Activated T-cell treated with anti-CD3 and anti-CD28 coated beads, Interleukin-2, amount 50 U/mL, for 4 hours (primary cell): ENCODE measurements around the gene GRIA1. TPM values are rescaled to one million over a fixed set of nuclear protein-coding genes. Genes with fewer than 3 reads are reported as not detected.

Source experiments
- ATAC-seq, 2 donors: fragments of 200-7000 bp; cut with Tn5 transposase; one replicate each; pipeline ENCODE4 v1.10.0; 2021
- DNase-seq: peaks from one replicate; pipeline ENCODE4 v3.0.0-alpha.2; 2020
- H3K27me3 Mint-ChIP-seq: one replicate; pipeline ENCODE4 v1.8.0; 2021; ENCODE audit warnings: low read depth, mixed read lengths
- H3K36me3 Mint-ChIP-seq: one replicate; pipeline ENCODE4 v1.8.0; 2022; ENCODE audit warnings: mixed read lengths; ENCODE audit not compliant: insufficient read depth
- H3K4me1 Mint-ChIP-seq: one replicate; pipeline ENCODE4 v1.8.0; 2021; ENCODE audit warnings: low read depth, mixed read lengths
- H3K4me3 Mint-ChIP-seq: one replicate; pipeline ENCODE4 v1.8.0; 2021; ENCODE audit warnings: mild to moderate bottlenecking, moderate library complexity, mixed read lengths
- H3K9me3 Mint-ChIP-seq: one replicate; pipeline ENCODE4 v1.8.0; 2021; ENCODE audit warnings: mixed read lengths
- total RNA-seq, 3 donors: library from RNA; stranded (reverse); gene quantifications; one replicate each; pipeline ENCODE4 v1.2.1, GENCODE V29; 2021

Gene GRIA1
- total RNA-seq, 3 donors from 2014 or later: not detected

GRCh38 chr5:153748823-153749222 is 258.4 kb downstream of the GRIA1 start:
- ATAC-seq (no peak), DNase-seq (no peak)
- Mint-ChIP-seq H3K9me3 (no peaks in the 10 kb centered on the region), H3K4me3 (no peak overlapping the region), H3K27me3 (peaks cover 5% of the 10 kb centered on the region), H3K36me3 (no peaks in the 10 kb centered on the region), H3K4me1 (no peaks in the 10 kb centered on the region)

DNA sequence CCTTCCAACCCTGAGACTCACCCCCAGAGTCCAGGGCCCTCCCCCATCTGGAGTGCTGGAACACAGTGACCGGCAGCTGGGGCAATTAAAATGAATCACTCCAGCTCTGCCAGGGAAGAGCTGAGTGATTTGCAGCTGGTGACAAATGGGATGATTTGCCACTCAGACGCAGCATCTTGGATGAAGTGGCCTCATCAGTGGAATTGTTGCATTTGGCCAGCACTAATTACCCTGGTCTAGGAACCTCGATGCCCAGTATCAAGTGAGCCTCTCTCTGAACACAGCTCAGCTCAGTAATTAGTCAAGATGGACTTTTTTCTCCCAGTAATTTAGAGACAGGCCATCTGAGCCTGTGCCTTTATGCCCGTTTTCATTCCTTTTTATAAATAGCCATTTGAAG is 259.5 kb downstream of the GRIA1 start:
- Mint-ChIP-seq H3K36me3 (no peaks in the 10 kb centered on the region), H3K4me1 (no peaks in the 10 kb centered on the region), H3K9me3 (no peaks in the 10 kb centered on the region), H3K27me3 (peaks cover 5% of the 10 kb centered on the region), H3K4me3 (no peak overlapping the region)
- no peak for ATAC-seq
- DNase-seq: no peak

- Mint-ChIP-seq H3K4me1 (no peaks in the 10 kb centered on the region), H3K27me3 (peaks cover 1% of the 10 kb centered on the region), H3K36me3 (no peaks in the 10 kb centered on the region), H3K9me3 (no peaks in the 10 kb centered on the region), H3K4me3 (no peak overlapping the region)
- ATAC-seq (no peak), DNase-seq (no peak)
Observed at GRCh38 chr5:153751251-153751650, 260.8 kb downstream of the GRIA1 start.

DNA sequence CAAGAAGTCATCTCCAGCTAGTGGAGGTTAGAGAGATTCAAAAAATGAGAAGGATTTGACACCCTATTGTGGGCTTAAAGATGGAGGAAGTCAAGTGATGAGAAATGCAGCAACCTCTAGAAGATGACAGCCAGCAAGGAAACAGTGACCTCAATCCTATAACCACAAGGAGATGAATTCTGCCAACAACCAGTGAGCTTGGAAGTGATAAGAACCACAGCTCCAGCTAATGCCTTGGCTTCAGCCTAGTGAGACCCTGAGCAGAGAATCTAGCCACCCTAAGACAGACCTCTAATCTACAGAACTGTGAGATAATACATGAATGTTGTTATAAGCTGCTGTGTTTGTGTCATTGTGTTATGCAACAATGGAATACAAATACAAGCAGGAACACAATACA is 262.4 kb downstream of the GRIA1 start:
- ATAC-seq: no peak
- Mint-ChIP-seq H3K27me3 (peaks cover 1% of the 10 kb centered on the region), H3K9me3 (peaks cover 10% of the 10 kb centered on the region), H3K4me3 (no peak overlapping the region), H3K4me1 (no peaks in the 10 kb centered on the region), H3K36me3 (no peaks in the 10 kb centered on the region)
- no peak for DNase-seq

- H3K27me3 Mint-ChIP-seq: peaks cover 1% of the 10 kb centered on the region
- H3K9me3 Mint-ChIP-seq: peaks cover 10% of the 10 kb centered on the region
- no peaks in the 10 kb centered on the region for H3K36me3 Mint-ChIP-seq
- no peak for ATAC-seq
- H3K4me1 Mint-ChIP-seq: no peaks in the 10 kb centered on the region
- no peak overlapping the region for H3K4me3 Mint-ChIP-seq
- DNase-seq: no peak
Observed at GRCh38 chr5:153753645-153754432, 263.4 kb downstream of the GRIA1 start.

DNA sequence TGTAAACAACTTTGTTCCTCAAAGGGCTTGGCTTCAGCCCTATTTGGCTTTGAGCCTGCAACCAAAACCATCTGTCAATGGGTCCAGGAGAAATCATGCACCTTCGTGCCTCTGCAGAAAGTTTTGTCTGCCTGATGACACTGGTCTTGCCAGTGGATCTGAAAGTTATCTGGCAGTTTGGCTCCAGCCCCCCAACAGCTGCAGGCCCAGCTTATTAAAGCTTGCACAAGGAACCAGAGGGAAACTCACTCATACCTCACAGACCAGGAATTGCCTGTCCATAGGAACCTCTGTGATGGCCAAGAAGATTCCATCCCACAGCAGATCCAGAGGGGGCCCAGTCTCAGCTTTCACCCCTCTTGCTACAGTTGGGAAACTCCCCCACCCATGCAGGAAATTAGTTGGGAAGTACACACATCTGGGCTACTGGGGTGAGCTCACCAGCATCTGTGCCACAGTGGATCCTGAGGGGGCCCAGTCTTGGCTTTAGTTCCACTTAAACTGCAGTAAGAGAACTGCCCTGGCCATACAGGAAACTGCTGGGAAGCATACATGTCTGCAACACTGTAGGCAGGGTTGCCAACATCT is 265.5 kb downstream of the GRIA1 start:
- H3K4me1 Mint-ChIP-seq: no peaks in the 10 kb centered on the region

GRCh38 chr5:153756540-153756939 is 266.1 kb downstream of the GRIA1 start:
- Mint-ChIP-seq H3K9me3 (peaks cover 15% of the 10 kb centered on the region), H3K4me1 (no peaks in the 10 kb centered on the region), H3K36me3 (no peaks in the 10 kb centered on the region), H3K27me3 (peaks cover 1% of the 10 kb centered on the region), H3K4me3 (no peak overlapping the region)
- no peak for DNase-seq
- ATAC-seq: no peak

More for the DNA sequence above, 265.5 kb downstream of the GRIA1 start:
- peaks cover 1% of the 10 kb centered on the region for H3K27me3 Mint-ChIP-seq
- no peak overlapping the region for H3K4me3 Mint-ChIP-seq
- peaks cover 13% of the 10 kb centered on the region for H3K9me3 Mint-ChIP-seq
- no peak for ATAC-seq
- H3K36me3 Mint-ChIP-seq: no peaks in the 10 kb centered on the region
- no peak for DNase-seq

DNA sequence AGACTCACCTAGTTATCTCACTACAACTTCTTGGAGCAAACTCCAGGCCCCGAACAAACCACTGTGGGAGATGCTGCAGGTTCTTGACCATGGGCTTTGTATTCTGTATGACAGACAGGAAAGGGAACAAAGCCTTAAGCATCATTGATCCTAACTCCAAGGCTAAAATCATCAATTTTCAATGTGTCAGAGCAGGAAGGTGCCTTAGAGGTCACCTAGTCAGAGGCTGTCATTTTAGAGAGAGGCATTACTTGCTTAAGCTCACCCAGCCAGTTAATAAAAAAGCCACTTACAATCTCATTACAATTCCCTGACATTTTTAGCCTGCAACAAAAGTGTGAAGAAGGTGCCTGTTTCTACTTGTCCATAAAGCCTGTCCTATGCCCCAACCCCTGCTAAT is 275.5 kb downstream of the GRIA1 start:
- ATAC-seq (no peak), DNase-seq (no peak)
- Mint-ChIP-seq H3K4me3 (no peak overlapping the region), H3K4me1 (no peaks in the 10 kb centered on the region), H3K36me3 (no peaks in the 10 kb centered on the region), H3K27me3 (no peaks in the 10 kb centered on the region), H3K9me3 (peaks cover 2% of the 10 kb centered on the region)

- Mint-ChIP-seq H3K4me3 (no peak overlapping the region), H3K4me1 (no peaks in the 10 kb centered on the region), H3K36me3 (no peaks in the 10 kb centered on the region), H3K27me3 (no peaks in the 10 kb centered on the region), H3K9me3 (no peaks in the 10 kb centered on the region)
- ATAC-seq (no peak), DNase-seq (no peak)
Observed at GRCh38 chr5:153767221-153768188, 277.0 kb downstream of the GRIA1 start.

GRCh38 chr5:153770066-153770465 is 279.6 kb downstream of the GRIA1 start:
- Mint-ChIP-seq H3K36me3 (no peaks in the 10 kb centered on the region), H3K27me3 (no peaks in the 10 kb centered on the region), H3K9me3 (no peaks in the 10 kb centered on the region), H3K4me1 (no peaks in the 10 kb centered on the region), H3K4me3 (no peak overlapping the region)
- no peak for DNase-seq
- no peak for ATAC-seq

DNA sequence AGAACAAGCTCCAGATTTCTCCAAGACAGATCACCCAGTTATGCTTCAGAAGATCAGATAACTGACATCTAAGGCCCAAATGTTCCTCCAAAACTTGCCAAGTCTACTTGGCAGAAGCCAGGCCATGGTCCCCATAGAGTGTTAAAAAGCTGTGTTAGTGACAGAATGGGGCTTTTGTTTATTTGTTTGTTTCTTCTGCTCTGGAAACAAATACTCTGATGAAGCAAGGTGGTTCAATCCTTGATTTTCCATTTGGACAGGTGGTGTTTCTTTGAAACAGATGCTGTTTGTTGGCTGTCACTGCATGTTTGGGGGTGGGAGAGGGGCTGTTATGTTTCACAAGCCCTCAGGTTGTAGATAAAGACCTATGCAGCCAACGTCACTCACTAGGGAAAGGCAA is 284.2 kb downstream of the GRIA1 start:
- H3K36me3 Mint-ChIP-seq: no peaks in the 10 kb centered on the region
- H3K9me3 Mint-ChIP-seq: no peaks in the 10 kb centered on the region

DNA sequence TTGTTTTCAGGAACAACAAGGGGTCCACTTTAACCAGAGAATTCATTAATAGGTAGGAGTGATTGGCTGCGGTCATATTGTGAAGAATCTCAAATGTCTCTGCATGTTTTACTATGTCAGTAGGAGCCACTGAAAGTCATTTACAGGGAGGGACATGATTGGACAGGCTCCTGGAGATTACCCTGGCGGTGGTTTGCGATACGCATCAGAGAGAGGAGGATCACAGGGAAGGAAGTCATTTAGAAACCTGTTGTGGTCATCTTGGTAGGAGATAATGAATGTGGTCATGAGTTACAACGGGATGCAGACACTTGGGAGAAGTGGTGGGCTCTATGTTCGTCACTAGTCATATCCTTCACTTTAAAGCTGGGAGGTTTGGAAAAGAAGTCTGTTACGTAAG is 285.5 kb downstream of the GRIA1 start:
- Mint-ChIP-seq H3K4me3 (no peak overlapping the region), H3K27me3 (no peaks in the 10 kb centered on the region)
- ATAC-seq: no peak

More for the DNA sequence above, 284.2 kb downstream of the GRIA1 start:
- ATAC-seq: no peak
- no peak for DNase-seq
- no peak overlapping the region for H3K4me3 Mint-ChIP-seq
- no peaks in the 10 kb centered on the region for H3K27me3 Mint-ChIP-seq
- H3K4me1 Mint-ChIP-seq: no peaks in the 10 kb centered on the region

GRCh38 chr5:153777681-153778581 is 287.5 kb downstream of the GRIA1 start:
- Mint-ChIP-seq H3K36me3 (no peaks in the 10 kb centered on the region), H3K4me3 (no peak overlapping the region), H3K4me1 (no peaks in the 10 kb centered on the region), H3K27me3 (no peaks in the 10 kb centered on the region), H3K9me3 (no peaks in the 10 kb centered on the region)
- no peak for ATAC-seq
- no peak for DNase-seq

More for the DNA sequence above, 285.5 kb downstream of the GRIA1 start:
- Mint-ChIP-seq H3K9me3 (no peaks in the 10 kb centered on the region), H3K4me1 (no peaks in the 10 kb centered on the region), H3K36me3 (no peaks in the 10 kb centered on the region)
- DNase-seq: no peak

DNA sequence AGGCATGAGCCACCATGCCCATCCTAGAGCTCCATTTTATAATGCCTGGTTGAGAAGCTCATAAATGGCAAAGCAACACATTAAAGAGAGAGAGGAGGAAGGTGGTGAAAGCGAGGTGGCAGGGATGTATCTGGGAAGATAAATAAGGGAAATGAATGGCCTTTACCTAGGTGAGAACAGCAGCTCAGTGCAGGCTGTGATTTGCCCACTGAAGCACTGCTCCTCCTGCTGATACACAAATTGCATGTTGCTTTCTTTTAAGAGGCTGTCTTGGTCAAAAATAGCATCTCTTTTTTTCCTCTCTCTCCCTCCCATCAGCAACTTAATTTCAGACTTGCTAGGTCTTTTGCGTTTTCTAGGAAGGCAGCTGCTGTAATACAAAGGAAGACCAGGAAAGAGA is 289.4 kb downstream of the GRIA1 start:
- ATAC-seq (no peak), DNase-seq (no peak)
- Mint-ChIP-seq H3K27me3 (no peaks in the 10 kb centered on the region), H3K36me3 (no peaks in the 10 kb centered on the region), H3K4me1 (no peaks in the 10 kb centered on the region), H3K4me3 (no peak overlapping the region), H3K9me3 (no peaks in the 10 kb centered on the region)
